ENCODE results near the gene ADAMTS5.
A peak's percentile ranks its signal among the peaks of the same experiment; 100 is the strongest.

Gene ADAMTS5

GRCh38 chr21:26887251-26887650 lies 79.6 kb downstream of the ADAMTS5 start:
- DNase-seq (ENCODE audit: low read depth), result peak; percentile 26

DNA sequence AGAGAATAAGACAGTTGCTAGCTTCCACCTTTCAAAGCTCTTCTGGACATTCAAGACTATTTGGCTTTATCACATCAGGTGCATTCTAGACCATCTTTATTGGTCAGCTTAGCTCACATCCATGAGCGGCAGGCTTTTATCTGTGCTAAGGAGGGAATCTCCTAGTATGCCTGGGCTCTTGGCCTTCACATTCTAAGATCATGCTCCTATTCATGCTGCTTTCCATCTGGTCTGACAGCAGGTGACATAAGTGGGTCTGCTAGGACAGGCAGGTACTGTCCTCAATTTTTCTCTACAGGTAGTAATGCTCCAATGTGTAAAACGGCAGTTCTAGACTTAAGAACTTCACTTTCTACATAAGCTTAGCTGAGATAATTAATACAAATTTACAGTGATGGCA lies 82.5 kb downstream of the ADAMTS5 start:
- DNase-seq (ENCODE audit: low read depth), result no peak

DNA sequence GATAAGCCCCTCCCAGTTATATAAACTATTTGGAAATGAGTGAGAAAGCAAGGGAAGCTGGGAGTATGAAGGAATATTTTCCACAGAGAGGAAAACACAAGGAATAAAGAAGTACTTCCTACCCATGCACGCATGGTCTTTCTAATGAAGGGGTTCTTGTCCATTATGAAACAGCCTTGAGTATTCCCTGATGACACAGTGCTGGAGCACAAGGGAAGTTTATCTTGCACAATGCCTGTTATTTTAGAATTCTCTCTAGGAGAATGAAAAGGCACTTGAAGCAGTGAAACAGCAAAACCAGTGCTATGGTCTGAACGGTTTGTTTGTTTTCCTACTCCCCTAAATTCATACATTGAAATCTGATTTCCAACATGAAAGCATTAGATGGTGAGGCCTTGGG lies 83.1 kb downstream of the ADAMTS5 start:
- peak; percentile 1 for DNase-seq (ENCODE audit: low read depth)

DNA sequence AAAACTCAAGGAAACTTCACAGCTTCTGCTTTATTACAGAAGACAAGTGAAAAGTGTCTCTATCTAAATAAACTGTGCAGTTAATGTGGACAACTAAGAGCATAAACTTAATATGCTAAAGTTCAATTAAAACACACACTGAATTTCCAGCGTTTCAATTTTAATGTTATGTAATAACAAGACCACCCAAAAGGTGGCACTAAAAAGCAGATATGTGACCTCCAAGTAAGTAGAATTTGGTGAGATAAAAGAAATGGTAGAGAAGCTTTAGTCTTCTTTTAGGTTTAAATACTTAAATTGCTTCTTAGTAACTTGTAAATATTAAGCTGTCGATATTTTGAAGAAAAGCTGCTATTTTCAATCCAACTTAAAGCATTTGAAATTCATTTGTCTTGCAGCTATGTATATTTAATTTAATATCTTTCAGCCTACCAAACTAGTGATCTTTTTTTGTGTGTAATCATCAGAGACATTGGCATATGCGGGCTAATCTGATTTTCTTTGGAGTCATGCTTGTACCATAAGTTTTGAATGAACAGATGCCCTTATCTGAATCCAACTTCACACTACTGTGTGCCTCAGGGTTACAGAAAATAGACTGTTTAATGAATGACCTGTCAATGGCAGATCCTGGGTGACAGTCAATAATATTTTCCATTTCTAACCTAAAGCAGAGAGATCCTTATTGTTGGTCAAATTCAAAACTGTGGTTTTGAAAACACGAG lies 85.2 kb downstream of the ADAMTS5 start:
- peak; percentile 22 for DNase-seq (ENCODE audit: low read depth)

GRCh38 chr21:26877018-26877417 lies 89.9 kb downstream of the ADAMTS5 start:
- no peak for DNase-seq (ENCODE audit: low read depth)

DNA sequence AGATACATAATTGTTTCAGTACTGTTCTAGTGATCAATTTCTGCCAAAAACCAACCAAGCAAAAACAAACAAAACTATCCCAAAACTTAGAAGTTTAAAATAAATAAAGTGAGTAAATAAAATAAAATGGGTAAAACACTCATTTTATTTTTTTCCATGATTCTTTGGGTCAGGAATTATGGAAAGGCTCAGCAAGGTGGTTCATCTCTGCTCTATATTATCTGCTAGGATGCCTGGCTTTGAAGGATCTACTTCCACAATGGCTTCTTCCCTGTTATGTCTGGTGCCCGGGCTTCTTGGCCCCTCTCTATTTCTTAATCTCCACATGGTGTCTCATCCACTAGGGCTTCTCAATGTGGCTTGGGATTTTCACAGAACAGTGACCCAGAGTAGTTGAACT lies 92.5 kb downstream of the ADAMTS5 start:
- DNase-seq (ENCODE audit: low read depth), result no peak

All from iris pigment epithelial cell (primary cell).